Ovary (tissue), 9 donors: Measurements from ENCODE around the gene TMCC2. TPM values are rescaled to one million over a fixed set of nuclear protein-coding genes. Genes with fewer than 3 reads are reported as not detected.

Experiments used
- DNase-seq, 5 donors: peaks; one replicate each; pipeline ENCODE4 v3.0.0-alpha.2; 2019 to 2020
- H3K27ac ChIP-seq, 2 donors: fragments of 200-600 bp; one replicate each; pipeline versions ENCODE4 v1.5.1 to v1.8.0; 2019 to 2022
- H3K27me3 ChIP-seq: fragments of 200-600 bp; one replicate; pipeline ENCODE4 v1.8.0; 2022
- H3K36me3 ChIP-seq: fragments of 200-600 bp; sonication (generic); one replicate; pipeline ENCODE4 v1.5.1; 2019
- H3K4me1 ChIP-seq: one replicate; pipeline ENCODE4 v1.8.1; 2013; ENCODE audit warnings: mild to moderate bottlenecking, moderate library complexity; ENCODE audit not compliant: insufficient read depth
- H3K4me3 ChIP-seq: fragments of 200-600 bp; sonication (generic); one replicate; pipeline ENCODE4 v1.5.1; 2017
- H3K9me3 ChIP-seq, 2 donors: fragments of 200-600 bp in 1 of 2; sonication (generic) in 1 of 2; one replicate each; pipeline versions ENCODE4 v1.5.1 to v1.8.1; 2013 to 2019; ENCODE audit warnings: mild to moderate bottlenecking in 1 of 2, moderate library complexity in 1 of 2
- CTCF ChIP-seq, 3 donors: fragments of 450-650 bp in 2 of 3; fragments of 200-600 bp in 1 of 3; IDR thresholded peaks; one replicate each; pipeline versions ENCODE4 v1.5.1 to v1.8.0; 2016 to 2022; ENCODE audit warnings: antibody characterized with exemption in 3 of 3, mild to moderate bottlenecking in 1 of 3
- EP300 ChIP-seq: sonication (generic); formaldehyde crosslinking; IDR thresholded peaks from one replicate; pipeline ENCODE4 v1.6.1; 2017; ENCODE audit warnings: antibody characterized with exemption
- POLR2A ChIP-seq: fragments of 450-650 bp; IDR thresholded peaks from one replicate; pipeline ENCODE4 v1.6.1; 2017; ENCODE audit warnings: antibody characterized with exemption, mild to moderate bottlenecking, moderate library complexity
- WGBS, 3 donors: extraction: QIAGEN DNeasy Blood & Tissue Kit in 1 of 3; methylation state at CpG; one replicate each; pipeline versions ENCODE4 v1.1.5 to v1.1.7; 2013 to 2017; 5-methylcytosine and 5-hydroxymethylcytosine counted together
- intact Hi-C, 4 donors: fragments of 100-400 bp; cut with DNase I; formaldehyde crosslinking; loops; one replicate each; pipeline versions ENCODE4 v1.11.0 to v1.15.1; 2022 to 2023
- polyA plus RNA-seq, 2 donors: library from polyadenylated mRNA; stranded (reverse); fragments of 200-250 nt in 1 of 2; fragments of 350-450 nt in 1 of 2; fragmentation: Illumina TruSeq in 1 of 2; extraction: RNeasy Lipid Tissue Mini Kit (QIAGEN cat#74804) in 1 of 2; gene quantifications; one replicate each; pipeline ENCODE4 v1.2.3, GENCODE V29; 2013 to 2014
- total RNA-seq, 7 donors: library from RNA; depleted of rRNA in 2 of 7; stranded (reverse); fragments of >200 nt in 2 of 7; fragmentation: NEBNext Ultra II Directional in 3 of 7; extraction: Animal tissue kit (Norgen Biotek cat#: 25700) in 3 of 7; gene quantifications; one replicate each; pipeline versions ENCODE4 v1.1.0 to v1.2.4, GENCODE V29; 2016 to 2023
- donor health status: DM: no; HTN: no; CAD: no; lungs with moderate emphysema.
- donor health status: DM: no; HTN: no; CAD: no.
- donor health status: Bipolar disorder and iron deficiency.
- donor health status: DM: yes; HTN: yes; CAD: no.
- donor health status: DM: no; HTN: no; CAD: no.
- donor health status: DM: yes; HTN: yes; CAD: no.

Gene TMCC2
- total and polyA plus RNA-seq, 9 donors: 2.3 to 11.0 (median 7.8) TPM

GRCh38 chr1:205270764-205271163 is 43.0 kb downstream of the TMCC2 start:
- Histone ChIP-seq H3K9me3 (no peaks in the 10 kb centered on the region), H3K4me3 (no peak overlapping the region), H3K36me3 (no peaks in the 10 kb centered on the region), H3K27ac (no peak overlapping the region), H3K4me1 (peaks cover 6% of the 10 kb centered on the region), H3K27me3 (no peaks in the 10 kb centered on the region)
- TF ChIP-seq EP300: no peak
- no peak for TF ChIP-seq CTCF (IDR thresholded peaks at IDR 0.05)
- TF ChIP-seq POLR2A: no peak
- no peak for DNase-seq
- intact Hi-C loops: loop anchor here in 3 of 4 donors (5.0 to 10.0 kb wide), 4 partner anchors 167 to 257 kb away; no protein-coding TSS in a partner anchor
- 65 to 77% (median 76%) methylated on average over 8 of the region's 8 CpGs for WGBS, 3 donors

- Histone ChIP-seq H3K9me3 (no peaks in the 10 kb centered on the region), H3K27ac (no peak overlapping the region), H3K4me1 (peaks cover 6% of the 10 kb centered on the region), H3K36me3 (no peaks in the 10 kb centered on the region), H3K4me3 (no peak overlapping the region), H3K27me3 (no peaks in the 10 kb centered on the region)
- no peak for TF ChIP-seq POLR2A
- TF ChIP-seq CTCF (IDR thresholded peaks at IDR 0.05): no peak
- no peak for TF ChIP-seq EP300
- DNase-seq: peak in 3 of 5 donors; percentile 52 to 78 (median 65)
- intact Hi-C loops: loop anchor here in 3 of 4 donors (5.0 to 10.0 kb wide), 4 partner anchors 166 to 256 kb away; no protein-coding TSS in a partner anchor
- WGBS, 3 donors: 61 to 75% (median 66%) methylated on average over 8 of the region's 8 CpGs
Observed at GRCh38 chr1:205271277-205271676, 43.5 kb downstream of the TMCC2 start.

GRCh38 chr1:205271745-205272144 is 44.0 kb downstream of the TMCC2 start:
- intact Hi-C loops: loop anchor here in 3 of 4 donors (5.0 to 10.0 kb wide), 4 partner anchors 166 to 256 kb away; no protein-coding TSS in a partner anchor
- Histone ChIP-seq H3K27me3 (no peaks in the 10 kb centered on the region), H3K4me1 (peaks cover 6% of the 10 kb centered on the region), H3K9me3 (no peaks in the 10 kb centered on the region), H3K36me3 (no peaks in the 10 kb centered on the region), H3K4me3 (no peak overlapping the region), H3K27ac (no peak overlapping the region)
- 84 to 89% (median 88%) methylated on average over 18 of the region's 18 CpGs for WGBS, 3 donors
- TF ChIP-seq POLR2A: no peak
- TF ChIP-seq CTCF (IDR thresholded peaks at IDR 0.05): no peak
- no peak for TF ChIP-seq EP300
- DNase-seq: no peak

- Histone ChIP-seq H3K4me1 (peaks cover 6% of the 10 kb centered on the region), H3K9me3 (no peaks in the 10 kb centered on the region), H3K27ac (no peak overlapping the region), H3K27me3 (no peaks in the 10 kb centered on the region), H3K4me3 (no peak overlapping the region), H3K36me3 (no peaks in the 10 kb centered on the region)
- intact Hi-C loops: loop anchor here in 3 of 4 donors (5.0 to 10.0 kb wide), 4 partner anchors 165 to 255 kb away; no protein-coding TSS in a partner anchor
- TF ChIP-seq EP300 (no peak), CTCF (IDR thresholded peaks at IDR 0.05) (no peak), POLR2A (no peak)
- 81 to 86% (median 84%) methylated on average over 3 of the region's 3 CpGs for WGBS, 3 donors
- no peak for DNase-seq
Observed at GRCh38 chr1:205272536-205272935, 44.8 kb downstream of the TMCC2 start.
